D721Med (cell line): Measurements from ENCODE around the gene TRIM63.

Experiments used
- DNase-seq: peaks from one replicate; pipeline ENCODE4 v3.0.0; 2011; ENCODE audit warnings: low spot score; ENCODE audit not compliant: insufficient read length
- FAIRE-seq: peaks from 2 replicates; lab custom pipeline; 2011; peaks lifted over from hg19 to GRCh38; lab: Jason Lieb, UNC
- CTCF ChIP-seq: IDR thresholded peaks from 2 replicates; pipeline ENCODE4 v1.5.1; 2012; ENCODE audit warnings: mild to moderate bottlenecking, control low read depth; ENCODE audit not compliant: insufficient read depth; ENCODE audit errors: missing control alignments

Gene TRIM63

GRCh38 chr1:26082020-26082350, 14.6 kb upstream of the TRIM63 start:
- DNase-seq = no peak
- TF ChIP-seq CTCF = no peak
- no peak for FAIRE-seq

GRCh38 chr1:26081267-26082019, 14.0 kb upstream of the TRIM63 start:
- FAIRE-seq = no peak
- no peak for TF ChIP-seq CTCF
- no peak for DNase-seq

GRCh38 chr1:26079960-26080814, 12.8 kb upstream of the TRIM63 start:
- FAIRE-seq = no peak
- TF ChIP-seq CTCF = no peak
- DNase-seq = no peak

GRCh38 chr1:26079178-26079563, 11.7 kb upstream of the TRIM63 start:
- FAIRE-seq = no peak
- no peak for TF ChIP-seq CTCF
- DNase-seq = no peak

- no peak for TF ChIP-seq CTCF
- DNase-seq (no peak), FAIRE-seq (no peak)
These were observed 11.1 kb upstream of the TRIM63 start for GRCh38 chr1:26078286-26079177.

GRCh38 chr1:26077524-26077923, 10.1 kb upstream of the TRIM63 start:
- FAIRE-seq (no peak), DNase-seq (no peak)
- TF ChIP-seq CTCF = no peak
